IMR-90 (cell line): ENCODE data around the gene HSP90B1. TPM values are rescaled to one million over a fixed set of nuclear protein-coding genes. Genes with fewer than 3 reads are reported as not detected.
A peak's percentile ranks its signal among the peaks of the same experiment; 100 is the strongest.

Experiments
- ATAC-seq: fragments of 200-7000 bp; cut with Tn5 transposase; 2 replicates; pipeline ENCODE4 v1.9.1; 2020; ENCODE audit warnings: low read depth, mild to moderate bottlenecking, moderate library complexity
- BruUV-seq: library from RNA; stranded (reverse); fragments of 400-500 nt; replicated peaks from 2 replicates; lab custom pipeline; 2021; lab: Mats Ljungman, UMichigan
- CTCF ChIA-PET: fragments of 300-600 bp; formaldehyde crosslinking; extraction: SDS; loops from one replicate; lab custom pipeline; 2021; ENCODE audit warnings: antibody characterized with exemption; lab: Yijun Ruan, JAX
- POLR2A ChIA-PET: fragments of 300-600 bp; sonication (Branson Sonifier 250); formaldehyde crosslinking; loops from one replicate; lab custom pipeline; 2022; ENCODE audit warnings: antibody characterized with exemption; ENCODE audit not compliant: unreplicated experiment; lab: Charles Lee
- DNase-seq: peaks from one replicate; pipeline ENCODE4 v3.0.0; 2013
- H2AFZ ChIP-seq: replicated peaks from 2 replicates; pipeline ENCODE3; 2013; ENCODE audit warnings: low read length, mild to moderate bottlenecking; ENCODE audit not compliant: poor library complexity
- H2AK5ac ChIP-seq: 2 replicates; pipeline ENCODE4 v1.6.1; 2013; ENCODE audit warnings: low read depth, low read length, inconsistent platforms
- H2AK9ac ChIP-seq: replicated peaks from 2 replicates; pipeline ENCODE3; 2013; ENCODE audit warnings: mild to moderate bottlenecking, low read depth, low read length, moderate library complexity; ENCODE audit not compliant: poor library complexity
- H2BK120ac ChIP-seq: 2 replicates; pipeline ENCODE4 v1.6.1; 2013; ENCODE audit warnings: low read depth, low read length, inconsistent platforms
- H2BK15ac ChIP-seq: 3 replicates; pipeline ENCODE4 v1.6.1; 2013; ENCODE audit warnings: low read depth, low read length, inconsistent platforms
- H2BK20ac ChIP-seq: 2 replicates; pipeline ENCODE4 v1.6.1; 2013; ENCODE audit warnings: low read depth, mild to moderate bottlenecking, inconsistent platforms, low read length, moderate library complexity
- H2BK5ac ChIP-seq: 2 replicates; pipeline ENCODE4 v1.6.1; 2013; ENCODE audit warnings: mild to moderate bottlenecking, low read depth, low read length, inconsistent platforms; ENCODE audit not compliant: poor library complexity, severe bottlenecking
- H3K14ac ChIP-seq: replicated peaks from 2 replicates; pipeline ENCODE4 v1.6.1; 2013; ENCODE audit warnings: low read depth, low read length, inconsistent platforms
- H3K18ac ChIP-seq: 2 replicates; pipeline ENCODE4 v1.6.1; 2013; ENCODE audit warnings: low read depth, low read length, control low read depth
- H3K23ac ChIP-seq: 2 replicates; pipeline ENCODE4 v1.6.1; 2013; ENCODE audit warnings: low read depth, low read length, inconsistent platforms
- H3K27ac ChIP-seq: 2 replicates; pipeline ENCODE4 v1.5.1; 2013; ENCODE audit warnings: mild to moderate bottlenecking, control low read depth, low read length; ENCODE audit not compliant: insufficient read depth
- H3K27me3 ChIP-seq: 2 replicates; pipeline ENCODE4 v1.6.1; 2013; ENCODE audit warnings: low read length; ENCODE audit not compliant: control insufficient read depth, insufficient read depth
- H3K36me3 ChIP-seq: 2 replicates; pipeline ENCODE4 v1.6.1; 2013; ENCODE audit warnings: low read length, mixed read lengths; ENCODE audit not compliant: control insufficient read depth, insufficient read depth
- H3K4ac ChIP-seq: 2 replicates; pipeline ENCODE4 v1.6.1; 2013; ENCODE audit warnings: low read depth, low read length, inconsistent platforms
- H3K4me1 ChIP-seq: 2 replicates; pipeline ENCODE4 v1.6.1; 2013; ENCODE audit warnings: low read length, mixed read lengths; ENCODE audit not compliant: control insufficient read depth, insufficient read depth
- H3K4me2 ChIP-seq: 2 replicates; pipeline ENCODE4 v1.6.1; 2013; ENCODE audit warnings: low read depth, mild to moderate bottlenecking, control low read depth, low read length, moderate library complexity
- H3K4me3 ChIP-seq: 2 replicates; pipeline ENCODE4 v1.5.1; 2013; ENCODE audit warnings: low read depth, mild to moderate bottlenecking, control low read depth, low read length, moderate library complexity; ENCODE audit not compliant: insufficient read depth
- H3K56ac ChIP-seq: 2 replicates; pipeline ENCODE4 v1.6.1; 2013; ENCODE audit warnings: low read length, inconsistent platforms; ENCODE audit not compliant: insufficient read depth; ENCODE audit errors: extremely low read depth
- H3K79me1 ChIP-seq, 2 experiments: 2 replicates each; pipeline ENCODE4 v1.6.1; 2013; ENCODE audit warnings: low read length in 2 of 2, inconsistent platforms in 1 of 2, low read depth in 1 of 2
- H3K9ac ChIP-seq: 2 replicates; pipeline ENCODE4 v1.6.1; 2013; ENCODE audit warnings: low read depth, low read length, control low read depth
- H3K9me1 ChIP-seq: 2 replicates; pipeline ENCODE4 v1.6.1; 2013; ENCODE audit warnings: low read length, inconsistent platforms; ENCODE audit not compliant: insufficient read depth
- H3K9me3 ChIP-seq: 2 replicates; pipeline ENCODE4 v1.6.1; 2013; ENCODE audit warnings: low read length; ENCODE audit not compliant: control insufficient read depth, insufficient read depth
- H4K20me1 ChIP-seq: 2 replicates; pipeline ENCODE4 v1.6.1; 2013; ENCODE audit warnings: low read length, inconsistent platforms; ENCODE audit not compliant: insufficient read depth
- H4K5ac ChIP-seq: 2 replicates; pipeline ENCODE4 v1.6.1; 2013; ENCODE audit warnings: mild to moderate bottlenecking, low read depth, low read length, control low read depth
- H4K8ac ChIP-seq, 2 experiments: 2 replicates each; pipeline ENCODE4 v1.6.1; 2013; ENCODE audit warnings: low read depth in 2 of 2, low read length in 2 of 2, control low read depth in 1 of 2, inconsistent platforms in 1 of 2
- H4K91ac ChIP-seq: 2 replicates; pipeline ENCODE4 v1.6.1; 2013; ENCODE audit warnings: low read depth, low read length, inconsistent platforms; ENCODE audit not compliant: insufficient read depth
- BHLHE40 ChIP-seq: fragments of 150-350 bp; IDR thresholded peaks from 2 replicates; pipeline ENCODE4 v1.6.1; 2016; ENCODE audit warnings: mild to moderate bottlenecking, low read depth, low read length
- ELK1 ChIP-seq: fragments of 150-350 bp; IDR thresholded peaks from 2 replicates; pipeline ENCODE4 v1.6.1; 2016; ENCODE audit warnings: low read depth, mild to moderate bottlenecking, low read length, moderate library complexity, borderline replicate concordance
- MAFK ChIP-seq: IDR thresholded peaks from 2 replicates; pipeline ENCODE4 v1.6.1; 2012; ENCODE audit warnings: low read depth, low read length, improper control_type of control experiment
- NFE2L2 ChIP-seq: fragments of 150-350 bp; IDR thresholded peaks from 2 replicates; pipeline ENCODE4 v1.6.1; 2016; ENCODE audit warnings: low read depth, mild to moderate bottlenecking, low read length
- RAD21 ChIP-seq: IDR thresholded peaks from 2 replicates; pipeline ENCODE4 v1.6.1; 2012; ENCODE audit warnings: low read length, improper control_type of control experiment
- SMC3 ChIP-seq: fragments of 150-350 bp; IDR thresholded peaks from 2 replicates; pipeline ENCODE4 v1.6.1; 2016; ENCODE audit warnings: low read depth, mild to moderate bottlenecking, antibody characterized with exemption, low read length, moderate library complexity
- WGBS, 2 experiments: methylation state at CpG; one replicate each; pipeline versions ENCODE4 v1.1.5 to v1.1.7; 2013; ENCODE audit warnings: missing lambda C conversion rate in 2 of 2; ENCODE audit not compliant: insufficient read length in 1 of 2; ENCODE audit errors: extremely low coverage in 2 of 2; 5-methylcytosine and 5-hydroxymethylcytosine counted together
- dilution Hi-C: fragments of 300-500 bp; cut with HindIII; formaldehyde crosslinking; loops from one replicate; pipeline ENCODE4 v1.14.3; 2018; ENCODE audit warnings: low sequenced_read_pairs; ENCODE audit not compliant: unreplicated experiment
- in situ Hi-C: fragments of 300-500 bp; cut with MboI; formaldehyde crosslinking; loops from 3 replicates; pipeline ENCODE4 v1.14.3; 2019; ENCODE audit warnings: low sequenced_read_pairs, inconsistent platforms, mixed read lengths
- intact Hi-C: fragments of 100-400 bp; cut with micrococcal nuclease; formaldehyde crosslinking; loops from 2 replicates; pipeline ENCODE4 v1.10.0; 2022
- polyA plus RNA-seq, 3 experiments: library from polyadenylated mRNA; depleted of rRNA; stranded (reverse); fragments of >200 nt; gene quantifications; 2 replicates each; pipeline ENCODE4 v1.2.3, GENCODE V29; 2012; ENCODE audit warnings: low replicate concordance in 1 of 3
- total RNA-seq: library from RNA; depleted of rRNA; stranded (reverse); fragments of >200 nt; gene quantifications from 2 replicates; pipeline ENCODE4 v1.2.3, GENCODE V29; 2012
- TF ChIP-seq, protein P1 (sequence below): conservative IDR thresholded peaks from 2 replicates; pipeline ENCODE4 v1.5.1; 2012; ENCODE audit warnings: mild to moderate bottlenecking, low read depth, low read length, improper control_type of control experiment

The HSP90B1 gene
- total and polyA plus RNA-seq, 2 of the 4 experiments (the other 2 are of a cell fraction): 398 to 765 TPM

GRCh38 chr12:103887738-103888137 lies 42.5 kb upstream of the HSP90B1 start:
- Histone ChIP-seq H4K91ac (no peak overlapping the region), H3K79me1 (no peaks in the 10 kb centered on the region), H2AFZ (no peak overlapping the region), H3K27me3 (no peaks in the 10 kb centered on the region), H2AK9ac (no peak overlapping the region), H3K23ac (no peak overlapping the region), H3K18ac (no peak overlapping the region), H4K8ac (no peak overlapping the region), H3K4me2 (no peak overlapping the region), H2BK15ac (no peak overlapping the region), H3K4me3 (no peak overlapping the region), H3K9ac (no peak overlapping the region), H3K4ac (no peak overlapping the region), H3K4me1 (no peaks in the 10 kb centered on the region), H3K56ac (no peak overlapping the region), H3K14ac (no peak overlapping the region), H3K9me1 (no peaks in the 10 kb centered on the region), H4K5ac (no peak overlapping the region), H3K9me3 (no peaks in the 10 kb centered on the region), H2BK20ac (no peak overlapping the region), H4K20me1 (no peaks in the 10 kb centered on the region), H2BK120ac (no peak overlapping the region), H3K27ac (no peak overlapping the region), H2AK5ac (no peak overlapping the region), H2BK5ac (no peak overlapping the region), H3K36me3 (no peaks in the 10 kb centered on the region)
- peak; percentile 22 for DNase-seq
- dilution Hi-C loops: no loop called here
- in situ Hi-C loops: loop anchor here (10.0 kb wide), 1 partner anchor 217 kb away; no protein-coding TSS in a partner anchor
- ChIA-PET CTCF (interaction anchor here (0.6 to 1.0 kb wide), 2 partner anchors 164 to 298 kb away, joined by 3 read pairs; no protein-coding TSS in a partner anchor), POLR2A (no interaction called here)
- no peak for ATAC-seq
- TF ChIP-seq MAFK (no peak), ELK1 (no peak), RAD21 (no peak), SMC3 (no peak), NFE2L2 (no peak), BHLHE40 (no peak)
- TF ChIP-seq, protein P1, sequence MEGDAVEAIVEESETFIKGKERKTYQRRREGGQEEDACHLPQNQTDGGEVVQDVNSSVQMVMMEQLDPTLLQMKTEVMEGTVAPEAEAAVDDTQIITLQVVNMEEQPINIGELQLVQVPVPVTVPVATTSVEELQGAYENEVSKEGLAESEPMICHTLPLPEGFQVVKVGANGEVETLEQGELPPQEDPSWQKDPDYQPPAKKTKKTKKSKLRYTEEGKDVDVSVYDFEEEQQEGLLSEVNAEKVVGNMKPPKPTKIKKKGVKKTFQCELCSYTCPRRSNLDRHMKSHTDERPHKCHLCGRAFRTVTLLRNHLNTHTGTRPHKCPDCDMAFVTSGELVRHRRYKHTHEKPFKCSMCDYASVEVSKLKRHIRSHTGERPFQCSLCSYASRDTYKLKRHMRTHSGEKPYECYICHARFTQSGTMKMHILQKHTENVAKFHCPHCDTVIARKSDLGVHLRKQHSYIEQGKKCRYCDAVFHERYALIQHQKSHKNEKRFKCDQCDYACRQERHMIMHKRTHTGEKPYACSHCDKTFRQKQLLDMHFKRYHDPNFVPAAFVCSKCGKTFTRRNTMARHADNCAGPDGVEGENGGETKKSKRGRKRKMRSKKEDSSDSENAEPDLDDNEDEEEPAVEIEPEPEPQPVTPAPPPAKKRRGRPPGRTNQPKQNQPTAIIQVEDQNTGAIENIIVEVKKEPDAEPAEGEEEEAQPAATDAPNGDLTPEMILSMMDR: no peak
- no CpG with 5 or more reads among the region's 1 CpG for WGBS, 2 experiments
- intact Hi-C loops: loop anchor here (10.0 kb wide), 1 partner anchor 497 kb away; no protein-coding TSS in a partner anchor
- BruUV-seq: no TSS peak
